ENCODE data around the gene VPS11. TPM values are rescaled to one million over a fixed set of nuclear protein-coding genes. Genes with fewer than 3 reads are reported as not detected.
A peak's percentile ranks its signal among the peaks of the same experiment; 100 is the strongest.
"Not testable (repeated sequence)": the region's sequence is repeated elsewhere in the genome, so short reads cannot be mapped to it uniquely, and the experiment has no call there.

The VPS11 gene
- total RNA-seq, 1 donor from 2014 or later: 17.8 TPM

GRCh38 chr11:119084663-119085436 lies 17.2 kb downstream of the VPS11 start, which contains the start of gene HMBS:
HMBS (plus strand) TSS chr11:119084881; CDS start chr11:119085034, 153 bp downstream.
- peak; percentile 95 for ATAC-seq

GRCh38 chr11:119085437-119085847 lies 17.8 kb downstream of the VPS11 start:
- no peak for ATAC-seq

- ATAC-seq: no peak
Observed at GRCh38 chr11:119087123-119087522, 19.5 kb downstream of the VPS11 start.

GRCh38 chr11:119087747-119088241 lies 20.2 kb downstream of the VPS11 start:
- ATAC-seq: no peak

- no peak for ATAC-seq
Observed at GRCh38 chr11:119088406-119088805, 20.8 kb downstream of the VPS11 start.

GRCh38 chr11:119089319-119089718 lies 21.7 kb downstream of the VPS11 start:
- ATAC-seq: no peak

GRCh38 chr11:119091178-119091577 lies 23.6 kb downstream of the VPS11 start:
- no peak for ATAC-seq

GRCh38 chr11:119091966-119092879 lies 24.6 kb downstream of the VPS11 start:
- no peak for ATAC-seq

GRCh38 chr11:119092880-119093842 lies 25.5 kb downstream of the VPS11 start:
- ATAC-seq: no peak

- ATAC-seq: peak; percentile 17
Observed at GRCh38 chr11:119093942-119094815, 26.6 kb downstream of the VPS11 start.

GRCh38 chr11:119094816-119095065 lies 27.1 kb downstream of the VPS11 start:
- ATAC-seq: peak; percentile 66

- peak; percentile 95 for ATAC-seq
Observed at GRCh38 chr11:119095066-119095880, 27.7 kb downstream of the VPS11 start.

GRCh38 chr11:119099711-119100110 lies 32.1 kb downstream of the VPS11 start:
- no peak for ATAC-seq

- ATAC-seq: no peak
Observed at GRCh38 chr11:119100246-119100970, 32.8 kb downstream of the VPS11 start.

- peak; percentile 5 for ATAC-seq
Observed at GRCh38 chr11:119100994-119101758, 33.6 kb downstream of the VPS11 start.

- ATAC-seq: peak; percentile 91
Observed at GRCh38 chr11:119101759-119102423, 34.3 kb downstream of the VPS11 start, which contains the start of gene DPAGT1. DPAGT1 (minus strand) TSS chr11:119101853; CDS start chr11:119101655, 198 bp downstream.

GRCh38 chr11:119103161-119103664 lies 35.6 kb downstream of the VPS11 start:
- ATAC-seq: not testable (repeated sequence)

- ATAC-seq: no peak
Observed at GRCh38 chr11:119103793-119104192, 36.2 kb downstream of the VPS11 start.

Data from esophagus mucosa (tissue), 1 donor.